NCI-H1930 (cell line): ENCODE data around the gene TIMM23.
"Not testable (repeated sequence)": the region's sequence is repeated elsewhere in the genome, so short reads cannot be mapped to it uniquely, and the experiment has no call there.

Experiments used
- DNase-seq, 2 experiments: peaks; one replicate each; lab custom pipeline; 2025; lab: John Stamatoyannopoulos, UW

Gene TIMM23

GRCh38 chr10:45997557-45997956 lies 25.3 kb downstream of the TIMM23 start:
- DNase-seq, result no peak

GRCh38 chr10:45997994-45998763 lies 25.9 kb downstream of the TIMM23 start:
- DNase-seq, result no peak

DNA sequence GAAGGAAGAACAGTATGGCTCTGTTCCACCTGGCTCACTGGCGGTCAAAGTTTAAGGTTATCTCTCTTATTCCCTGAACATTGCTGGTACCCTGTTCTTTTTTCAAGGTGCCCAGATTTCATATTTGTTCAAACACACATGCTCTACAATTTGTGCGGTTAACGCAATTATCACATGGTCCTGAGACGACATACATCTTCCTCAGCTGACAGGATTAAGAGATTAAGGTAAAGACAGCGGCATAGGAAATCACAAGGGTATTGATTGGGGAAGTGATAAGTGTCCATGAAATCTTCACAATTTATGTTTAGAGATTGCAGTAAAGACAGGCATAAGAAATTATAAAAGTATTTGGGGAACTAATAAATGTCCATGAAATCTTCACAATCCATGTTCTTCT lies 27.7 kb downstream of the TIMM23 start:
- not testable (repeated sequence) for DNase-seq

DNA sequence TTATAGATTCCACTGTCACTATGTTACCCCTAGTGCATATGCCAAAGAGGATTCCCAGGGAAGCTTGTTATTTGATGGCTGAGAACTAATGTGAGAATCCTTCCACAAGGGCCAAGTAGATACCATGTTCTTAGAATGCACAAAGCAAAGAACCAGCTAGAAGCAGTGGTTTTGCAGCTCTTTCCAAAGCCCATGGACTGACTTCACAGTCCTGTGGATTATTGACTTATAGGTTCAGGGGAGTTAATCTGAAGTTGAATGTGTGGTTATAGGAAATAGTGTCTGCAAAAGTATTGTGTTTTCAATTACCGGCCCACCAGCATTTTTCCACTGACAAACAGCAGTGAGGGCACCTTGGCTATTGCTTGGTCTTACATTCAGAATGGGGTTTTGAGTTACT lies 28.2 kb downstream of the TIMM23 start:
- no peak for DNase-seq

DNA sequence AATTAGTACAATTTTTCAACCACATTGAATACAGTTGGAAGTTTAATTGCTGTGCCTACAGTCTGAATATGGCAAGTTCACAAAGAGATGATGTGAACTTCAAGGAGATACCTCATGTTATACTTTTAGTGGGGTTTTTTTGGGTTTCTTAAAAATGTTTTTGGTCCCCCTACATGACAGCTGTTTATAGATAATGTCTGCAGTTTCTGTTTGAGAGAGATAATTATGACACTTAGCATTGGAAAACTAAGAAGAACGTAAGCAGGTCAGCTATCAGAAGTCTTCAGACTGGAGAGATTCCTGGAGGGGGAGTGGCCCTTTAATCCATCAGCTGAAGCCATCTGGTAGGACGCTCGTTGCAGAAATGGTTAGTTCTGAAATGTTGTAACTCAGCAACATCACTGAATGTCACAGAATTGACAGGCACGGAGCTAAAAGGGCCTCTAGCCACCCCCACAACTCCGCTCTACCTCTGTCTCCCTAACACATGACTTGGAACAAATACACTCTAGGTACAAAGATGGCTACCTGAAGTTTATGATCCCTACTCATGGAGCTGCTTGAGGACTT lies 29.0 kb downstream of the TIMM23 start:
- DNase-seq, result no peak

- not testable (repeated sequence) for DNase-seq
These were observed 29.9 kb downstream of the TIMM23 start for GRCh38 chr10:46002189-46002687.

DNA sequence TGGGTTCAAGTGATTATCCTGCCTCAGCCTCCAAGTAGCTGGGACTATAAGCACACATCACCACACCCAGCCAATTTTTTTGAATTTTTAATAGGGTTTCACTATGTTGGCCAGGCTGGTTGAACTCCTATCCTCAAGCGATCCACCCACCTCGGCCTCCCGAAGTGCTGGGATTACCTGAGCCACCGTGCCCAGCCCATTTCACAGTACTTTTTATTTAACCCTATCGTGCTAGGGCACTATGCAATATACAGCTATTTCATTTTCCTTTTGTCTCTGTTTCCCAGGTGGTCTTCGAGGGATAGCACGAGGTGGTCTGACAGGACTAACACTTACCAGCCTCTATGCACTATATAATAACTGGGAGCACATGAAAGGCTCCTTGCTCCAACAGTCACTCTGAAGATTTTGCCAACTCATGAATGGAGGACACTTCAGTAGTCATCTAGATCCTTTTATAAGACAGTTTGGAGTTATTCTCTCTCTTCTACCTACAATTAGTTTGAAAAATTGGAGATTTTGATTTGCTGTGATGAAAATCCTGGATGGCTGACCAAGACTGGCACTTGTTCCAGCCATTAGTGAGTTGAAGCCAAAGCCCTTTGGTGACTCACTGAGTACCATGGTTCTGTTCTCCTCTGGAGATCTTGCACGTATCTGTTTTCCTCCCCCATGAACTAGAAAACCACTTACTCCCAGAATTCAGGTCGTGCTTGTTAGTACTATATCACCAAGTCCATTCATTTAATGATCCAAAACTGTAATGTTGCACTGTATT lies 30.8 kb downstream of the TIMM23 start:
- DNase-seq, result no peak

GRCh38 chr10:46004963-46005362 lies 32.7 kb downstream of the TIMM23 start:
- no peak for DNase-seq

DNA sequence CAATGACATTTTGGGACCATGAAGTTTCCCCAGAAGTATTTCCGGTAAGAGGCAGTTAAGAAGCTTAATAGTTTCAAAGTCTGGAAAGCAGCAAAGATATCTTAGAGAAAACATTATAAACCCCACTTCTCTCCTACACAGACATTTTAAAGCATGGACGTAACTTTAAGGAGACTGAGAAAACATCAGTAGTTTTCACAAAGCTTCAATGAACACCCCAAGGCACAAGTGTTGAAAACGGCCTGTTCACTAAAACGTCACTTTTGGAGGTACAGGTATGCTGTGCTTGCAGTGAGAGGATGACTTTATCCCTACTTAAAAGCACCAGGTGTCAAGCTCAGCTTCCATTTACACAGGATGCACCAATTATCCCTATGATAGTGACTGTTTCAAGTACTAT lies 33.1 kb downstream of the TIMM23 start:
- no peak for DNase-seq

- DNase-seq, result no peak
These were observed 33.9 kb downstream of the TIMM23 start for GRCh38 chr10:46006219-46006618.

DNA sequence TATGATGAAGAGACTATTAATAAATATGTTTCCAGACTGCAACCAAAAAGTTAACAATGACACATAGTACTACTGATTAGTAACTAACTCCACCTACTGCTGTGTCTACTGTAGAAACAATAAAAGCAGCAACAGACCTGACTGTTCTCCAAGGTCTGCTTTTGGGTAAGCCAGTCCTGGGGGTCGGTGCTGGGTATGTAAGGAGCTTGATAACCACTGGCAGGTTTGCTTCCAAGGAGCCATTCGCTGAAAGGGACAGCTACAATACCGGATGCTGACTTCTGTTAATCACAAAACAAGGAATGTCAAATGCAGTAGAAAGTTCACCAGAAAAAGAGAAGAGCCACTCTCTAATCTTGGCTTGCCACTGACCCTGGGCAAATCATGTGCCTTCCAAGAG lies 40.5 kb downstream of the TIMM23 start:
- DNase-seq, result no peak

DNA sequence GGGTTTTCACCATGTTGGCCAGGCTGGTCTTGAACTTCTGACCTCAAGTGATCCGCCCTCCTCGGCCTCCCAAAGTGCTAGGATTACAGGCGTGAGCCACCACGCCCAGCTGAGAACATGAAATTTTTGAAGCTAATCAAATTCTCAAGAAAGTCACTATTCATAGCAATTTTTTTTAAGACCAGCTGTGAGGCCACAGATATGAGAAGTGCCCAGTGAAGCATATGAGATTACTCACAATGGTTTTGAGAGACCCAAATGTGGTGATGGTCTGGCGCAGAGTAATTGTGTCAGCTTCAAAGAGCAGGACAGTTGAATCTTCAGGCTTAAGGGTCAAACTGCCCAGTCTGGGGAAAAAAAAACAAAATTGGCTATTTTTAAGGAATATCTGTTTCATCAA lies 41.9 kb downstream of the TIMM23 start:
- no peak for DNase-seq

- DNase-seq, result no peak
These were observed 42.6 kb downstream of the TIMM23 start for GRCh38 chr10:46014683-46015405.

DNA sequence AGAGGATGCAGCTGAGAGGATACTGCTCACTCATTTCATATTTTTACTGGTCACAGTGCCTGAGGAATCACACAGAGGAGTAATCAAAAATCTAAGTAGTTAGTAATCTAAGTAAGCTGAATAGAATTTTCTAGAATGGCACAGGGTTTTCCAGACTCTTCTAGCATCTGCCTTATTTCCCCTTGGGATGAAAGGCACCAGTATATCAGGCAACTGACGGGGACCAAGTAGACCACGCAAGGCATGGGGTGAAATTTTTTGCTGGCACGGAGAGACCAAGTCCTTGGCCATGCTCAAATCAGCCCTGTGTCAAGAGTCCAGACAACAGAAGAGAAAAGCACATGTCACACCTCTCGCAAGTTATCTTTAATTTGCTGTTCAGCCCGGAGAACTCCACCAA lies 43.9 kb downstream of the TIMM23 start:
- DNase-seq, result no peak

DNA sequence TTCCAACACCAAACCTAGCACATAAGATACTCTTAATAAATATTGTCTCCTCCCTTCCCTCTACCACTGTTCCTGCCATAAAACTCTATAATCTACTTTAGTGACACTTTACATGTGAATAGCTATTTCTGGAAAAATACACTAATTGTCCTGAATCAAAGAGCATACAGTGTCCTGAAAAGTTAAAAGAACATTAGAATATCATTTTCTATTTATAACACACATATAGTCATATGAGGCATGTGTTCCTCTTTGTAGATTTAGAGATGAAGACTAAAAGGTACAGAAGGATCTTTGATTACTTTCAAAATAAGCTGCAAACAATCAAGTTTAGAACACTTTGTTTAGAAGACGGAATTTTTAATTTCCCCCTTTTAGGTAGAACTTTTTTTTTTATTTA lies 44.5 kb downstream of the TIMM23 start:
- no peak for DNase-seq

- no peak for DNase-seq
These were observed 45.4 kb downstream of the TIMM23 start for GRCh38 chr10:46017733-46018132.

GRCh38 chr10:46018453-46019176 lies 46.3 kb downstream of the TIMM23 start:
- no peak for DNase-seq

- no peak for DNase-seq
These were observed 46.9 kb downstream of the TIMM23 start for GRCh38 chr10:46019177-46019528.

DNA sequence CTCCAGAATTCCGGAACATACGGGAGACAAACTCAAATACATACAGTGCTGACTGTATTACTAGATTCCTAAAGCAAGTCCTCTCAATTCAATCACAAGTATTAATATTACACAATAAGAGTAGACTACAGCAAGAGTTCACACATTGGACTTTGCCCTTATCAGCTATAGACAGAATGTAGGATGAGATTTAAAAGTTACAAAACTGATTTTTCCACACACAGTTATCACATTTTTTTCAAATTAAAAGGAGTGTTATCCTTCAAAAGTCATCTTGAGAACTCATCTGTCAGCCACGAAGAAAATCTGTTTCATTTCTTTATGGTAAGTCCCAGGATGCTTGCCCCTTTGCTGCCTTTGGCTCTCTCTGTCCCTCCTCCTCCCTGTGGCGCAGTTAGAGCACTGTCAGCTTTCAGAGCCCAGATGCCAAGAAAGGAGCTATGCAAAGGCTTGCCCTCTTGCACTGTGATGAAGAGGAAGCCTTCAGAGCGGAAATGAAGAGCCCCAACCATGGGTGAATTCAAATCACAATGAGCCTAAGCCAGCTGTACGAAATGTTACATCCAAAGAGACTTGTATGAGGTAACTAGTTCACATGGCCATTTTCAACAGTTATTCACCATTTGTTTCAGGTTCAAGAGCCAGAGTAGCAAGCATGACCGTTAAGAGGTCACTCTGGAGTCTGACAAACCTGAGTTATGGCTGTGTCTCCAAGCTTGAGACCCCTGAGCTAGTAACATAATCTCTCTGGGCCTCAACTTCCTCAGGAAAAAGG lies 47.5 kb downstream of the TIMM23 start:
- no peak for DNase-seq

GRCh38 chr10:46020344-46020657 lies 48.0 kb downstream of the TIMM23 start:
- no peak for DNase-seq
